Fibroblast of villous mesenchyme (primary cell): ENCODE results near the gene KAT5. TPM values are rescaled to one million over a fixed set of nuclear protein-coding genes. Genes with fewer than 3 reads are reported as not detected.

Source experiments
- DNase-seq: peaks from one replicate; pipeline ENCODE4 v3.0.0-alpha.2; 2010; ENCODE audit warnings: low read depth
- H3K4me3 ChIP-seq: 2 replicates; pipeline ENCODE4 v1.5.1; 2011; ENCODE audit warnings: low read depth, mild to moderate bottlenecking, low read length
- total RNA-seq: library from RNA; depleted of rRNA; stranded (reverse); fragments of >200 nt; gene quantifications from 2 replicates; pipeline ENCODE4 v1.2.3, GENCODE V29; 2012
- TF ChIP-seq, protein P1 (sequence below): IDR thresholded peaks from 2 replicates; pipeline ENCODE4 v1.5.1; 2012; ENCODE audit warnings: low read depth, mild to moderate bottlenecking, low read length; ENCODE audit not compliant: insufficient read depth

The KAT5 gene
- total RNA-seq, 1 donor, result 33.2 TPM

DNA sequence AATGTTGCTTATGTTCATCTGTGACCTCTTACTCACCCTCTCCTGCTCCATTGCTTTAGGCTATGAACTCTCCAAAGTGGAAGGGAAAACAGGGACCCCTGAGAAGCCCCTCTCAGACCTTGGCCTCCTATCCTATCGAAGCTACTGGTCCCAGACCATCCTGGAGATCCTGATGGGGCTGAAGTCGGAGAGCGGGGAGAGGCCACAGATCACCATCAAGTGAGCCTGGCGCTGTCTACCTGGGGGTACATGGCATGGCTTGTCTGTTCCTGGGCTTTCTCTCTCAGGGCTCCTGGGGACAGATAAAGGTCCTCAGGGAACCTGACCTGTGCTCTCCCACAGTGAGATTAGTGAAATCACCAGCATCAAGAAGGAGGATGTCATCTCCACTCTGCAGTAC, 6.5 kb downstream of the KAT5 start:
- H3K4me3 ChIP-seq, result no peak overlapping the region
- no peak for DNase-seq
- TF ChIP-seq, protein P1, sequence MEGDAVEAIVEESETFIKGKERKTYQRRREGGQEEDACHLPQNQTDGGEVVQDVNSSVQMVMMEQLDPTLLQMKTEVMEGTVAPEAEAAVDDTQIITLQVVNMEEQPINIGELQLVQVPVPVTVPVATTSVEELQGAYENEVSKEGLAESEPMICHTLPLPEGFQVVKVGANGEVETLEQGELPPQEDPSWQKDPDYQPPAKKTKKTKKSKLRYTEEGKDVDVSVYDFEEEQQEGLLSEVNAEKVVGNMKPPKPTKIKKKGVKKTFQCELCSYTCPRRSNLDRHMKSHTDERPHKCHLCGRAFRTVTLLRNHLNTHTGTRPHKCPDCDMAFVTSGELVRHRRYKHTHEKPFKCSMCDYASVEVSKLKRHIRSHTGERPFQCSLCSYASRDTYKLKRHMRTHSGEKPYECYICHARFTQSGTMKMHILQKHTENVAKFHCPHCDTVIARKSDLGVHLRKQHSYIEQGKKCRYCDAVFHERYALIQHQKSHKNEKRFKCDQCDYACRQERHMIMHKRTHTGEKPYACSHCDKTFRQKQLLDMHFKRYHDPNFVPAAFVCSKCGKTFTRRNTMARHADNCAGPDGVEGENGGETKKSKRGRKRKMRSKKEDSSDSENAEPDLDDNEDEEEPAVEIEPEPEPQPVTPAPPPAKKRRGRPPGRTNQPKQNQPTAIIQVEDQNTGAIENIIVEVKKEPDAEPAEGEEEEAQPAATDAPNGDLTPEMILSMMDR, result no peak

GRCh38 chr11:65718964-65719492, 7.0 kb downstream of the KAT5 start:
- H3K4me3 ChIP-seq, result peak overlapping the region; percentile 81
- peak; percentile 11 for DNase-seq
- TF ChIP-seq, protein P1, result no peak

DNA sequence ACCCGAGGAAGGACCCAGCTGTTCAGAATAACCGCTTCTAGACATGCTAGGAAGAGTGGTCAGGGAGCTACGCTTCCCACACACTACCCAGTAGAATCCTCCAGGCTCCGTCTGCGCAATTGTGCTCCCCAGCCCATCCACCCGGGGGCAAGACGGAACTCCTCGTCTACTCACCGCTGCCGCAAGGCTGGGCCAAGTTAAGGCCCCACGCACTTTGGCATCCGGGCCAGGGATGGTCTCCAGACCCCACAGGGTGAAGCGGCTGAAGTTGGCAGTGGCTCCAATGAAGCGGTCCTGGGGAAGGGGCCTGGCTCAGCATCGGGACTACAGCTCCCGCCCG, 7.8 kb downstream of the KAT5 start:
- peak; percentile 37 for DNase-seq

GRCh38 chr11:65720211-65720934, 8.3 kb downstream of the KAT5 start, which contains the start of gene RNASEH2C:
TSS of gene RNASEH2C (minus strand) at chr11:65720798. CDS start at chr11:65720758, 40 bp downstream.
- TF ChIP-seq, protein P1, result no peak
- H3K4me3 ChIP-seq, result peak within 1 kb of the TSS; percentile 81
- DNase-seq, result peak; percentile 82

More for the DNA sequence above, 7.8 kb downstream of the KAT5 start:
- TF ChIP-seq, protein P1, result no peak
- H3K4me3 ChIP-seq, result peak overlapping the region; percentile 81

GRCh38 chr11:65722261-65722660, 10.2 kb downstream of the KAT5 start:
- no peak overlapping the region for H3K4me3 ChIP-seq
- TF ChIP-seq, protein P1, result no peak
- no peak for DNase-seq

- H3K4me3 ChIP-seq, result no peak overlapping the region
- TF ChIP-seq, protein P1, result no peak
- DNase-seq, result no peak
Measured at GRCh38 chr11:65726660-65727059, 14.6 kb downstream of the KAT5 start.
